Dedifferentiated amniotic fluid mesenchymal stem cell (primary cell): ENCODE results near the gene ZNF334.
A peak's percentile ranks its signal among the peaks of the same experiment; 100 is the strongest.

ENCODE experiments used
- DNase-seq: peaks from one replicate; pipeline ENCODE4 v3.0.0-alpha.2; 2016; ENCODE audit errors: extremely low spot score

The ZNF334 gene

DNA sequence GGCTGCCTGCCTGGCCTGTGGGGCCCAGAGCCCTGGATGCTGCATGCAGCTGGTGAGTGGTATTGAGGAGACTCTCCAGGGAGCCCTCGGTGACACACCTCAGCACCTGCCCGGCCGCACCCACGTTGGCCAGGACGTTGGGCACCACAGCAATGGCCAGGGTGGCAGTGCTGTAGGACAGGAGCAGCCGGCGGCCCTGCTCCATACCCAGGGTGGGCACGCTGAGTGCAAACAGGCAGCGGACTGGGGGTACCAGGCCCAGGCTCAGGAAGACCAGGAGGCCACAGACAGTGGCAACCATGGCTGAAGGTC is 32.4 kb upstream of the ZNF334 start:
- no peak for DNase-seq

DNA sequence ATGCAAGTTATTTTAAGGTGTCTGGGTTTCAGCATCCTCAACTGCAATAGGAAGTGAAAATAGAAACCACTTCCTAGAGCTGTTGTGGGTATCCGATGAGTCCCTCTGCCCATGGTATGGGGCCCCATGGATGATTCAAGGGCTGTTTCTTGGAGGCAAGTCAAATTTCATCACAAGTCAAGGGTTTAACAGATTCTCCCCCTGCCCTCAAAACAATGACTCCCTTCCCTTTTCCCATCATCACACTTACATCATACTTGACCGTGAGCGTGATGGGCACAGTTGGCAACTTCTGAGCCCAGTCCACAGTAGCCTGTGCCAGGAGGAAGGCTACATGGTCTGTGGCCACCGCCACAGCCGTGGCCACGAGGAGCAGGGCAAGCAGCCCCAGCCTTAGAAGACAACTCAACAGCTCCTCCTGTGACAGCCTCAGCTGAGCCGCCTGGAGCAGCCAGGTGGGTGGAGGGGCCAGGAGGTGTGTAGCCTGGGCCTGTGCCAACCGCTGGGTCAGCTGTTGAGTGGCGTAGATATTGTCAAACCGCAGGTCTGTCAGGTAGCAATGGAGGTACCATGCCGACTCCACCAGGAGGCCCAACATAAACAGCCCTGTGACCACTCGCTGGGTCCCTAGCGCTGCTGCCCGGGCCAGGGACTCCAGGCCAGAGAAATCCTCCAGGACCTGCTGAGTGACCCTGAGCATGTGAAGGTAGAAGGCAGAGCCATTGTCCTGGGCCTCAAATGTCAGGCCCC is 31.9 kb upstream of the ZNF334 start:
- no peak for DNase-seq

GRCh38 chr20:46544576-46544975 is 31.2 kb upstream of the ZNF334 start:
- DNase-seq = no peak

- DNase-seq = no peak
These were observed 30.6 kb upstream of the ZNF334 start for GRCh38 chr20:46543959-46544358.

- no peak for DNase-seq
These were observed 29.7 kb upstream of the ZNF334 start for GRCh38 chr20:46543033-46543432.

- DNase-seq = no peak
These were observed 28.0 kb upstream of the ZNF334 start for GRCh38 chr20:46541229-46541935.

GRCh38 chr20:46539113-46539512 is 25.8 kb upstream of the ZNF334 start:
- no peak for DNase-seq

DNA sequence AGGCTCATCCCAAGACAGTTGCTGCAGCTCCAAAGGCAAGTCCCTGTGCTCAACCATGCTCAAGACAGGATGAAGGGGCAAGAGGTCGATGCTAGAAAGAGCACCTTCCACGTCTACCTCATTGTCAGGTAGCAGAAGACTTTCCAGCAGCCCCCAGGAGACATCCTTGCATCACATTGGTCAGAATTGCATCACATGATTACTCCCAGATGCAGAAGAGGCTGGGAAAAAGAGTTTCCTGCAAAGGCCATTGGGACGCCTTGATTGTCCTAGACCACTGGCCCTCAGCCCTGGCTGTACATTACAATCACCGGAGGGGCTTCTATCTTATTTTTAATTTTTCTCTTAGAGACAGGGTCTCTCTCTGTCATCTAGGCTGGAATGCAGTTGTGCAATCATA is 17.3 kb upstream of the ZNF334 start:
- DNase-seq = no peak

GRCh38 chr20:46523696-46524328 is 10.5 kb upstream of the ZNF334 start:
- no peak for DNase-seq

DNA sequence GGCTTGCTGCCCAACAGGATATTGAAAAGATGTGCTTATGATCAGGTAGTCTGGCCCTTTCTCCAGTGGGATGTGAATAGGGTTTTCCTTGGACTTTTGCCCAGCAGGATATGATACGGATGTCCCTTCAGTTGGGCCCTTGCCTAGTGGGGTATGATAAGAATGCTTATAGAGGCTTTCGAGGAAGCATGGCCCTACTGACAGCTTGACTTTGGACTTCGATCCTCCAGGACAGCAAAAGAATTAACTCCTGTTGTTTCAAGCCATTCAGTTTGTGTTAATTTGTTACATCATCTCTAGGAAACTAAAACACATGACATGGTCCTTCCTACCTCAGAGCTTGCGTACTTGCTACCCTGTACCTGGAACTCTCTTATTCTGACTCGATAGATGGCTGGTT is 9.7 kb upstream of the ZNF334 start:
- no peak for DNase-seq

DNA sequence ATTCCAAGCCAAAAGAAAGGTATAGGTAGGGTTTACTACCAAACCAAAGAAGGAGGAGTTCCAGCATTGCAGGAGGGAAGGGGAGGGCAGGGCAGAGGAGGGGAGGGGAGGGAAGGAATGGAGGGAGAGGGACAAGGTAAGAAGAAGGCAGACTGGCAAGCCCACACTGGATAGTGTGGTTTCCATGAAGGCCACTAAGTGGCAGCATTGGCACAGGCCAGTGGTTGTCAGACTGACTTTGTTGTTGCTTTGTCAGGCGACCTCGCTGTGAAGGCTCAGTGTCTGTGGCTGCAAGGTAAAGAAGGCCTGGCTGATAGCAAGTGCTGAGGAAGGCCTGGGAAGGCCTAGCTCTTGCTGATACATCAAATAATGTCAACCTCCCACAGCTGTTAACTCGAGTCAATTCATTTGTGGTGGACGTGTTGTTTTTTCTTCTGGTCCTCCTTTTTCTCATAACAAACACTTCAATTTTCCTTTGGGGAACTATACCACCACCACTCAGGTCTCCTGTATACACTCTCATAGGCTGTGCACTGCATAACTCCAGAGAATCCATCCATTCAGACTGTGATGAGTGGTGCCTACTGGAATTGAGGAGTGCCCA is 7.7 kb upstream of the ZNF334 start:
- DNase-seq = peak; percentile 38

DNA sequence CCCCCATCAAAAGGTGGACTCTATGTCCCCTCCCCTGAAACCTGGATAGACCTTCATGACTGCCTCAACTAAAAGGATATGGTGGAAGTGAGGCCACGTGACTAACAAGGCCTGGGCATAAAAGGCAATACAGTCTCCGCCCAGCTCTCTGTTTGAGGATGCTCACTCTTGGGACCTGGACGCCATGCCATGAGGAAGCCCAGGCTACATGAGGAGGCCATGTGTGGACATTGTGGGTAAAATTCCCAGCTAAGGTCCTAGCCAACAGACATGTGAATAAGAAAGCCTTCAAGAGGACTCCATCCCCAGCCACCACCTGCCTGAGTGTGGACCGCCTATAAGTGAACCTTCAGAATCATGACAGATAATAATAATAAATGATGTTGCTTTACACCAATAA is 7.2 kb upstream of the ZNF334 start:
- DNase-seq = no peak

- no peak for DNase-seq
These were observed 6.2 kb upstream of the ZNF334 start for GRCh38 chr20:46519471-46520068.

DNA sequence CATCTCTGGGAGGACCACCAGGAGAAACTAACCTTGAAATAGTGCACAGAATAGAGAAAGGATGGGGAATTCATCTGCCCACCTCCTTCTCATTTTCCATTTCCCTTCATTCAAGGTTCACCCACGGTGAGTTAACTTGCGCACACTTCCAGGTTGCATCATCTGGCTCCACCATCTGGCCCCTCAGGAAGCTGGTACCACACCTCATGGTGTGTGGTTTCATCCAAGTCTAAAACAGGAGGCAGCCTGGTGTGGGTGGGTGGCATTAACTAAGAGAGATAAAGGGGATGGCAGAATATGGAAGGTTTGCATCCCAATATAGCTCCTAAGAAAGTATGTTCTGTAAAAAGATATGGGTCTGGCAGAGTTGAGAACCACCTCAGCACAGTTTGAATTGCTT is 3.8 kb downstream of the ZNF334 start:
- no peak for DNase-seq

GRCh38 chr20:46507760-46508407 is 5.5 kb downstream of the ZNF334 start:
- DNase-seq = no peak

DNA sequence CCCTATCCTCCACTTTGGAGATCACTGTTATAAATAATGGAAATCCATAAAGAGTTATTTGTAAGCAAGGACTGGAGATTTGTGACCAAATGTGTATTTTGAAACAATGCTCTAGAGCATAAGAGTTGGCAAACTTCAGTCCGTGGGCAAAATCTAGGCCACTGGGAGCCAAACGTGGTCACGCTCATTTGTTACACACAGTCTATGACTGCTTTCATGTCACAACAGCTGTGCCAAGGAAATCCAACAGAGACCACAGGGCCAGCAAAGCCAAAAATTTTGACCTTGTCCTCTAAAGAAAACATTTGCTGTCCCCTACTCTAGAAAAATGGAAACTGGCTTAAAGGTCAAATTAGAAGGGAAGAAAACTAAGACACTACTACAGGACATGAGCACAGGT is 7.9 kb downstream of the ZNF334 start:
- DNase-seq = no peak

GRCh38 chr20:46501961-46502360 is 11.4 kb downstream of the ZNF334 start:
- no peak for DNase-seq

DNA sequence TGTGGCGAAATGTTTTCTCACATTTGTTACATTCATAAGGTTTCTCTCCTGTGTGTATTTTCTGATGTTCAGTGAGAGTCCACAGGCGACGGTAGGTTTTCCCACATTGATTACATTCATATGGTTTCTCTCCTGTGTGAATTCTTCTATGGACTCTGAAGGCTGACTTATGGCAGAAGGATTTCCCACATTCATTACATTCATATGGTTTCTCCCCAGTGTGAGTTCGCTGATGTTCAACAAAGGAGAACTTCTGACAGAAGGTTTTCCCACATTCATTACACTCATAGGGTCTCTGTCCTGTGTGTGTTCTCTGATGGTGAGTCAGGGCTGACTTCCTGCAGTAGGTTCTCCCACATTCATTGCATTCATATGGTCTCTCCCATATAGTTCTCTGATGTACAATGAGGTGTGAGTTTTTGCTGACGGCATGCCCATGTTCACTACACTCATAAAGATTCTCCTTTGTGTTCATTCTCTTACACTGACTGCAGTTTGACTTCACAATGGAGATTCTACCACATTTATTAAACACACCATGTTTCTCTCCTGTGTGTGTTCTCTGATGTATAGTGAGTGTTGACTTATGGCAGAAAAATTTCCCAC is 11.9 kb downstream of the ZNF334 start:
- no peak for DNase-seq

- DNase-seq = no peak
These were observed 19.3 kb downstream of the ZNF334 start for GRCh38 chr20:46494077-46494476.

GRCh38 chr20:46491354-46491753 is 22.0 kb downstream of the ZNF334 start:
- DNase-seq = no peak

- no peak for DNase-seq
These were observed 24.9 kb downstream of the ZNF334 start for GRCh38 chr20:46488451-46488850.
